Breast epithelium (tissue), 3 donors: ENCODE results near the gene GRIP1.

Experiments
- CTCF ChIP-seq, 3 donors: fragments of 450-650 bp; IDR thresholded peaks; one replicate each; pipeline ENCODE4 v1.5.1; 2016 to 2017; ENCODE audit warnings: antibody characterized with exemption in 3 of 3, mild to moderate bottlenecking in 3 of 3, moderate library complexity in 3 of 3
- POLR2A ChIP-seq: fragments of 450-650 bp; IDR thresholded peaks from one replicate; pipeline ENCODE4 v1.6.1; 2016; ENCODE audit warnings: antibody characterized with exemption, mild to moderate bottlenecking, moderate library complexity

- no peak for TF ChIP-seq CTCF (IDR thresholded peaks at IDR 0.05)
- no peak for TF ChIP-seq POLR2A
Measured at GRCh38 chr12:66438601-66439000, 240.3 kb downstream of the GRIP1 start.
